ENCODE results near the gene PSG4.
"Not testable (repeated sequence)": the region's sequence is repeated elsewhere in the genome, so short reads cannot be mapped to it uniquely, and the experiment has no call there.

PSG4 gene

GRCh38 chr19:43197666-43198397 lies 7.6 kb downstream of the PSG4 start:
- DNase-seq: not testable (repeated sequence)

- DNase-seq: not testable (repeated sequence)
Measured at GRCh38 chr19:43194397-43194796, 11.0 kb downstream of the PSG4 start.

- not testable (repeated sequence) for DNase-seq
Measured at GRCh38 chr19:43192381-43193155, 12.9 kb downstream of the PSG4 start.

GRCh38 chr19:43188092-43188491 lies 17.3 kb downstream of the PSG4 start:
- DNase-seq: not testable (repeated sequence)

- DNase-seq: not testable (repeated sequence)
Measured at GRCh38 chr19:43186311-43186935, 19.0 kb downstream of the PSG4 start, which contains the start of gene PSG5. Gene PSG5, minus strand, starts transcription at chr19:43186536. Its CDS starts 131 bp downstream, at chr19:43186405.

- not testable (repeated sequence) for DNase-seq
Measured at GRCh38 chr19:43181869-43182771, 23.3 kb downstream of the PSG4 start.

GRCh38 chr19:43179569-43180147 lies 25.8 kb downstream of the PSG4 start:
- DNase-seq: not testable (repeated sequence)

- not testable (repeated sequence) for DNase-seq
Measured at GRCh38 chr19:43178577-43178976, 26.9 kb downstream of the PSG4 start.

GRCh38 chr19:43165906-43166305 lies 39.5 kb downstream of the PSG4 start:
- DNase-seq: not testable (repeated sequence)

- not testable (repeated sequence) for DNase-seq
Measured at GRCh38 chr19:43163135-43163534, 42.3 kb downstream of the PSG4 start.

- not testable (repeated sequence) for DNase-seq
Measured at GRCh38 chr19:43162261-43162660, 43.2 kb downstream of the PSG4 start.

GRCh38 chr19:43152214-43152613 lies 53.2 kb downstream of the PSG4 start:
- DNase-seq: no peak

- not testable (repeated sequence) for DNase-seq
Measured at GRCh38 chr19:43149788-43150187, 55.6 kb downstream of the PSG4 start.

- DNase-seq: no peak
Measured at GRCh38 chr19:43148233-43148632, 57.2 kb downstream of the PSG4 start.

Measured in activated CD4-positive, alpha-beta T cell treated with anti-CD3 and anti-CD28 coated beads, Interleukin-2, amount 50 U/mL, for 4 hours (primary cell).